ENCODE results near the gene WWOX. TPM values are rescaled to one million over a fixed set of nuclear protein-coding genes. Genes with fewer than 3 reads are reported as not detected.
A peak's percentile ranks its signal among the peaks of the same experiment; 100 is the strongest.

WWOX gene
- total RNA-seq, 3 donors from 2014 or later (not counting 1 experiment from before 2014, with no cell fraction given), result 21.0 to 29.8 (median 27.0) TPM

- no peaks in the 10 kb centered on the region for H3K36me3 Mint-ChIP-seq
- H3K4me3 Mint-ChIP-seq, result no peak overlapping the region
- intact Hi-C loops (cut with micrococcal nuclease), result loop anchor here (2.0 kb wide), 1 partner anchor 314 kb away; no protein-coding TSS in a partner anchor
- Histone ChIP-seq H3K27ac (ENCODE audit: low read length) (no peak overlapping the region), H3K36me3 (ENCODE audit: control insufficient read depth, insufficient read depth, low read length) (no peaks in the 10 kb centered on the region), H3K4me3 (ENCODE audit: low read length) (no peak overlapping the region), H3K9me3 (ENCODE audit: control insufficient read depth, insufficient read depth, low read length) (no peaks in the 10 kb centered on the region), H3K27me3 (ENCODE audit: control insufficient read depth, insufficient read depth, low read length) (no peaks in the 10 kb centered on the region), H3K4me1 (ENCODE audit: control insufficient read depth, insufficient read depth, low read length) (no peaks in the 10 kb centered on the region)
- no peaks in the 10 kb centered on the region for H3K27me3 Mint-ChIP-seq (ENCODE audit: low read depth in 2 of 2)
- DNase-seq (no peak), ATAC-seq (no peak)
- no peaks in the 10 kb centered on the region for H3K4me1 Mint-ChIP-seq
- no peaks in the 10 kb centered on the region for H3K9me3 Mint-ChIP-seq
- no peak overlapping the region for H3K27ac Mint-ChIP-seq
- TF ChIP-seq CTCF (IDR thresholded peaks at IDR 0.05), result no peak
- WGBS (ENCODE audit: insufficient coverage), result 80% methylated on average over 6 of the region's 6 CpGs
Measured at GRCh38 chr16:78436846-78437245, 337.4 kb downstream of the WWOX start.

- Mint-ChIP-seq H3K27me3 (ENCODE audit: low read depth in 2 of 2) (no peaks in the 10 kb centered on the region), H3K4me3 (no peak overlapping the region), H3K36me3 (no peaks in the 10 kb centered on the region), H3K4me1 (no peaks in the 10 kb centered on the region), H3K9me3 (no peaks in the 10 kb centered on the region), H3K27ac (no peak overlapping the region)
- WGBS (ENCODE audit: insufficient coverage), result 0% methylated on average over 1 of the region's 6 CpGs
- no peaks in the 10 kb centered on the region for H3K36me3 ChIP-seq (ENCODE audit: control insufficient read depth, insufficient read depth, low read length)
- DNase-seq (peak in 1 of 2 donors; percentile 55), ATAC-seq (peak in 1 of 3 donors; percentile 54)
- H3K9me3 ChIP-seq (ENCODE audit: control insufficient read depth, insufficient read depth, low read length), result no peaks in the 10 kb centered on the region
- H3K4me1 ChIP-seq (ENCODE audit: control insufficient read depth, insufficient read depth, low read length), result no peaks in the 10 kb centered on the region
- TF ChIP-seq CTCF (IDR thresholded peaks at IDR 0.05), result peak; percentile 92
- intact Hi-C loops (cut with micrococcal nuclease), result loop anchor here (2.0 kb wide), 1 partner anchor 315 kb away; no protein-coding TSS in a partner anchor
- H3K27ac ChIP-seq (ENCODE audit: low read length), result no peak overlapping the region
- no peaks in the 10 kb centered on the region for H3K27me3 ChIP-seq (ENCODE audit: control insufficient read depth, insufficient read depth, low read length)
- H3K4me3 ChIP-seq (ENCODE audit: low read length), result no peak overlapping the region
Measured at GRCh38 chr16:78437352-78437968, 338.0 kb downstream of the WWOX start.

- H3K9me3 ChIP-seq (ENCODE audit: control insufficient read depth, insufficient read depth, low read length), result no peaks in the 10 kb centered on the region
- Mint-ChIP-seq H3K36me3 (no peaks in the 10 kb centered on the region), H3K9me3 (no peaks in the 10 kb centered on the region), H3K4me1 (no peaks in the 10 kb centered on the region), H3K27ac (no peak overlapping the region), H3K4me3 (no peak overlapping the region), H3K27me3 (ENCODE audit: low read depth in 2 of 2) (no peaks in the 10 kb centered on the region)
- DNase-seq (no peak), ATAC-seq (no peak)
- no peaks in the 10 kb centered on the region for H3K27me3 ChIP-seq (ENCODE audit: control insufficient read depth, insufficient read depth, low read length)
- H3K27ac ChIP-seq (ENCODE audit: low read length), result no peak overlapping the region
- no peak overlapping the region for H3K4me3 ChIP-seq (ENCODE audit: low read length)
- no peaks in the 10 kb centered on the region for H3K36me3 ChIP-seq (ENCODE audit: control insufficient read depth, insufficient read depth, low read length)
- intact Hi-C loops (cut with micrococcal nuclease), result no loop called here
- TF ChIP-seq CTCF (IDR thresholded peaks at IDR 0.05), result no peak
- H3K4me1 ChIP-seq (ENCODE audit: control insufficient read depth, insufficient read depth, low read length), result no peaks in the 10 kb centered on the region
- WGBS (ENCODE audit: insufficient coverage), result 94% methylated on average over 4 of the region's 4 CpGs
Measured at GRCh38 chr16:78438219-78438618, 338.8 kb downstream of the WWOX start.

- H3K36me3 ChIP-seq (ENCODE audit: control insufficient read depth, insufficient read depth, low read length), result no peaks in the 10 kb centered on the region
- DNase-seq (no peak), ATAC-seq (no peak)
- intact Hi-C loops (cut with micrococcal nuclease), result no loop called here
- no peaks in the 10 kb centered on the region for H3K27me3 Mint-ChIP-seq (ENCODE audit: low read depth in 2 of 2)
- H3K4me3 Mint-ChIP-seq, result no peak overlapping the region
- H3K27me3 ChIP-seq (ENCODE audit: control insufficient read depth, insufficient read depth, low read length), result no peaks in the 10 kb centered on the region
- no peak for TF ChIP-seq CTCF (IDR thresholded peaks at IDR 0.05)
- no peaks in the 10 kb centered on the region for H3K9me3 ChIP-seq (ENCODE audit: control insufficient read depth, insufficient read depth, low read length)
- 90% methylated on average over 13 of the region's 13 CpGs for WGBS (ENCODE audit: insufficient coverage)
- no peaks in the 10 kb centered on the region for H3K36me3 Mint-ChIP-seq
- H3K27ac ChIP-seq (ENCODE audit: low read length), result no peak overlapping the region
- H3K9me3 Mint-ChIP-seq, result no peaks in the 10 kb centered on the region
- H3K4me1 Mint-ChIP-seq, result no peaks in the 10 kb centered on the region
- no peak overlapping the region for H3K27ac Mint-ChIP-seq
- no peak overlapping the region for H3K4me3 ChIP-seq (ENCODE audit: low read length)
- no peaks in the 10 kb centered on the region for H3K4me1 ChIP-seq (ENCODE audit: control insufficient read depth, insufficient read depth, low read length)
Measured at GRCh38 chr16:78438632-78439031, 339.2 kb downstream of the WWOX start.

All from natural killer cell (primary cell).